ENCODE measurements around the gene TCOF1.

The TCOF1 gene

GRCh38 chr5:150357326-150358260, at the start of gene TCOF1:
TSS of gene TCOF1 (plus strand) at chr5:150357697. CDS start at chr5:150357747, 50 bp downstream.
- peak; percentile 83 for DNase-seq

- DNase-seq, result no peak
Measured at GRCh38 chr5:150309101-150309885, 48.2 kb upstream of the TCOF1 start.

GRCh38 chr5:150309886-150310239, 47.6 kb upstream of the TCOF1 start:
- DNase-seq, result no peak

GRCh38 chr5:150310246-150310645, 47.3 kb upstream of the TCOF1 start:
- DNase-seq, result no peak

GRCh38 chr5:150311015-150311692, 46.3 kb upstream of the TCOF1 start:
- DNase-seq, result no peak

- no peak for DNase-seq
Measured at GRCh38 chr5:150312518-150312917, 45.0 kb upstream of the TCOF1 start.

- DNase-seq, result no peak
Measured at GRCh38 chr5:150313501-150313900, 44.0 kb upstream of the TCOF1 start.

GRCh38 chr5:150313921-150314716, 43.4 kb upstream of the TCOF1 start:
- no peak for DNase-seq

- no peak for DNase-seq
Measured at GRCh38 chr5:150315245-150315644, 42.3 kb upstream of the TCOF1 start.

- no peak for DNase-seq
Measured at GRCh38 chr5:150316320-150316719, 41.2 kb upstream of the TCOF1 start.

- no peak for DNase-seq
Measured at GRCh38 chr5:150317048-150318003, 40.2 kb upstream of the TCOF1 start.

- DNase-seq, result no peak
Measured at GRCh38 chr5:150318613-150319483, 38.6 kb upstream of the TCOF1 start.

GRCh38 chr5:150319484-150319790, 38.1 kb upstream of the TCOF1 start:
- no peak for DNase-seq

GRCh38 chr5:150320044-150320613, 37.4 kb upstream of the TCOF1 start:
- DNase-seq, result no peak

- no peak for DNase-seq
Measured at GRCh38 chr5:150321211-150321610, 36.3 kb upstream of the TCOF1 start.

GRCh38 chr5:150321784-150322183, 35.7 kb upstream of the TCOF1 start:
- DNase-seq, result no peak

GRCh38 chr5:150322202-150322601, 35.3 kb upstream of the TCOF1 start:
- no peak for DNase-seq

GRCh38 chr5:150323092-150323491, 34.4 kb upstream of the TCOF1 start:
- DNase-seq, result no peak

GRCh38 chr5:150323819-150324218, 33.7 kb upstream of the TCOF1 start:
- no peak for DNase-seq

GRCh38 chr5:150325426-150325825, 32.1 kb upstream of the TCOF1 start:
- no peak for DNase-seq
